HL-60 (cell line): ENCODE results near the gene ZMIZ1.

Source experiments
- GABPA ChIP-seq: IDR thresholded peaks from 2 replicates; pipeline ENCODE4 v1.6.1; 2012; ENCODE audit warnings: low read depth
- TF ChIP-seq, protein P1 (sequence below): IDR thresholded peaks from one replicate; pipeline ENCODE4 v1.5.1; 2011; ENCODE audit warnings: low read length, control low read depth, inconsistent platforms; ENCODE audit not compliant: insufficient read depth

- TF ChIP-seq, protein P1, sequence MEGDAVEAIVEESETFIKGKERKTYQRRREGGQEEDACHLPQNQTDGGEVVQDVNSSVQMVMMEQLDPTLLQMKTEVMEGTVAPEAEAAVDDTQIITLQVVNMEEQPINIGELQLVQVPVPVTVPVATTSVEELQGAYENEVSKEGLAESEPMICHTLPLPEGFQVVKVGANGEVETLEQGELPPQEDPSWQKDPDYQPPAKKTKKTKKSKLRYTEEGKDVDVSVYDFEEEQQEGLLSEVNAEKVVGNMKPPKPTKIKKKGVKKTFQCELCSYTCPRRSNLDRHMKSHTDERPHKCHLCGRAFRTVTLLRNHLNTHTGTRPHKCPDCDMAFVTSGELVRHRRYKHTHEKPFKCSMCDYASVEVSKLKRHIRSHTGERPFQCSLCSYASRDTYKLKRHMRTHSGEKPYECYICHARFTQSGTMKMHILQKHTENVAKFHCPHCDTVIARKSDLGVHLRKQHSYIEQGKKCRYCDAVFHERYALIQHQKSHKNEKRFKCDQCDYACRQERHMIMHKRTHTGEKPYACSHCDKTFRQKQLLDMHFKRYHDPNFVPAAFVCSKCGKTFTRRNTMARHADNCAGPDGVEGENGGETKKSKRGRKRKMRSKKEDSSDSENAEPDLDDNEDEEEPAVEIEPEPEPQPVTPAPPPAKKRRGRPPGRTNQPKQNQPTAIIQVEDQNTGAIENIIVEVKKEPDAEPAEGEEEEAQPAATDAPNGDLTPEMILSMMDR: no peak
- TF ChIP-seq GABPA: no peak
These were observed 146.8 kb downstream of the ZMIZ1 start for GRCh38 chr10:79215531-79215930.
